ENCODE measurements around the gene DIP2C.

DNA sequence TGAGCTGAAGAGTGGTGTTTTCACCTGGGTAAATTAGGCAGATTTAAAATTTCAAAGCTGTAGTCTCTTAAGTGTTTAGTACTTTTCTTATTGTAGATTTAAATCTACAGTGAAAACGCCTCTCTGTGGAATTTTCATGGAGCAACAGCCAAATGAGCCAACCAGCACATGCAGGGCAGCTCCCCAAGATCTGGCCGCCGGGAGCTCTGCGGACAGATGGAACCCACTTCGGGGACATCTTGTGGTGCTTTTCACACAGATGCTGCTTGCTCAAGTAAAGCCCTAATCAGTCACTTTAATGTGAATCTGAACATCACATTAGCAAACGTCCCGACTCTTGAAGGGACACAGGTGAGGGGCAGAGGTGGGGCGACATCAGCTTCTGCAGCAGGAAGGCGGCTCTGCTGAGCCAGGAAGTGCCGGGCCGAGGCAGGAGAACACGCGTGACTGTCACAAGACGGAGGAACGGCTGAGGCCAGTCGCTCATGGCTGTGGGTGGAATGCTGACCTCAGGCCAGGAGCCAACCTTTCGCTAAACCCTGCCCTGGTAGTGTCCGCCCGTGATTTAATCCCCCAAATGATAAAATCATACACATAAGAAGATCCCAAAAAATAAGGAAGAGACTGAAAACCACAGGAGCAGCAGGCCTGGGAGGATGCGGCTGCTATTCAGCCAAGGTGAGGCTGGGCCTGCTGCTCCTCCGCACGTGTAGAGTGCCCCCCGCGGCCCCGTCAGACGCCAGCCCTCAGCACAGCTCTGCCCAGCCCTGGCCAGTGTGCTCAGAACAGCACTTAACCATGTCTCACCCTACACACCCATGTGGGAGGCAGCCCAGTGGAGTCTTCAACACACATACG is 297.4 kb downstream of the DIP2C start:
- TF ChIP-seq, protein P1, sequence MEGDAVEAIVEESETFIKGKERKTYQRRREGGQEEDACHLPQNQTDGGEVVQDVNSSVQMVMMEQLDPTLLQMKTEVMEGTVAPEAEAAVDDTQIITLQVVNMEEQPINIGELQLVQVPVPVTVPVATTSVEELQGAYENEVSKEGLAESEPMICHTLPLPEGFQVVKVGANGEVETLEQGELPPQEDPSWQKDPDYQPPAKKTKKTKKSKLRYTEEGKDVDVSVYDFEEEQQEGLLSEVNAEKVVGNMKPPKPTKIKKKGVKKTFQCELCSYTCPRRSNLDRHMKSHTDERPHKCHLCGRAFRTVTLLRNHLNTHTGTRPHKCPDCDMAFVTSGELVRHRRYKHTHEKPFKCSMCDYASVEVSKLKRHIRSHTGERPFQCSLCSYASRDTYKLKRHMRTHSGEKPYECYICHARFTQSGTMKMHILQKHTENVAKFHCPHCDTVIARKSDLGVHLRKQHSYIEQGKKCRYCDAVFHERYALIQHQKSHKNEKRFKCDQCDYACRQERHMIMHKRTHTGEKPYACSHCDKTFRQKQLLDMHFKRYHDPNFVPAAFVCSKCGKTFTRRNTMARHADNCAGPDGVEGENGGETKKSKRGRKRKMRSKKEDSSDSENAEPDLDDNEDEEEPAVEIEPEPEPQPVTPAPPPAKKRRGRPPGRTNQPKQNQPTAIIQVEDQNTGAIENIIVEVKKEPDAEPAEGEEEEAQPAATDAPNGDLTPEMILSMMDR (IDR thresholded peaks at IDR 0.05), result no peak
- TF ChIP-seq POLR2A (IDR thresholded peaks at IDR 0.05), result no peak

Data from testis (tissue), 2 donors.